Activated CD8-positive, alpha-beta memory T cell treated with anti-CD3 and anti-CD28 coated beads for 48 hours (primary cell): ENCODE results near the gene S100A13.
A peak's percentile ranks its signal among the peaks of the same experiment; 100 is the strongest.
"Not testable (repeated sequence)": the region's sequence is repeated elsewhere in the genome, so short reads cannot be mapped to it uniquely, and the experiment has no call there.

Experiments
- DNase-seq, 3 experiments: peaks; one replicate each; pipeline ENCODE4 v3.0.0-alpha.2; 2020; ENCODE audit warnings: low read depth in 2 of 3, low spot score in 2 of 3

The S100A13 gene

GRCh38 chr1:153649137-153649862 is 22.0 kb upstream of the S100A13 start:
- DNase-seq: no peak

- no peak for DNase-seq
These were observed 20.8 kb upstream of the S100A13 start for GRCh38 chr1:153648000-153648643.

- DNase-seq: no peak
These were observed 20.0 kb upstream of the S100A13 start for GRCh38 chr1:153647346-153647714.

GRCh38 chr1:153646672-153647345 is 19.5 kb upstream of the S100A13 start:
- no peak for DNase-seq

- no peak for DNase-seq
These were observed 16.5 kb upstream of the S100A13 start for GRCh38 chr1:153643816-153644215.

GRCh38 chr1:153643100-153643499 is 15.8 kb upstream of the S100A13 start:
- DNase-seq: no peak

GRCh38 chr1:153642161-153642560 is 14.9 kb upstream of the S100A13 start:
- DNase-seq: no peak

- DNase-seq: no peak
These were observed 13.6 kb upstream of the S100A13 start for GRCh38 chr1:153640861-153641260.

- DNase-seq: not testable (repeated sequence)
These were observed 12.9 kb upstream of the S100A13 start for GRCh38 chr1:153640213-153640612.

- DNase-seq: no peak
These were observed 12.0 kb upstream of the S100A13 start for GRCh38 chr1:153639280-153639679.

- no peak for DNase-seq
These were observed 11.0 kb upstream of the S100A13 start for GRCh38 chr1:153638261-153638660.

GRCh38 chr1:153636312-153636711 is 9.0 kb upstream of the S100A13 start:
- DNase-seq: no peak

- no peak for DNase-seq
These were observed 8.6 kb upstream of the S100A13 start for GRCh38 chr1:153635872-153636271.

- peak; percentile 94 to 97 (median 96) for DNase-seq
These were observed 6.7 kb upstream of the S100A13 start, which contains the start of gene CHTOP for GRCh38 chr1:153633754-153634665. CHTOP (plus strand) TSS chr1:153634066; CDS start chr1:153636589, 2,523 bp downstream.

GRCh38 chr1:153633161-153633753 is 6.0 kb upstream of the S100A13 start:
- DNase-seq: no peak

GRCh38 chr1:153631047-153632022 is 4.0 kb upstream of the S100A13 start:
- DNase-seq: no peak

- no peak for DNase-seq
These were observed 3.1 kb upstream of the S100A13 start for GRCh38 chr1:153630384-153630783.

- no peak for DNase-seq
These were observed 2.7 kb upstream of the S100A13 start for GRCh38 chr1:153629971-153630370.

GRCh38 chr1:153629343-153629665 is 2.0 kb upstream of the S100A13 start:
- no peak for DNase-seq
